ENCODE results near the gene HNF4A. TPM values are rescaled to one million over a fixed set of nuclear protein-coding genes. Genes with fewer than 3 reads are reported as not detected.
A peak's percentile ranks its signal among the peaks of the same experiment; 100 is the strongest.

HNF4A gene
- total RNA-seq, 1 experiment from 2014 or later, result not detected

GRCh38 chr20:44392088-44392775 is 36.7 kb downstream of the HNF4A start:
- DNase-seq (ENCODE audit: low read depth), result no peak

GRCh38 chr20:44392776-44393607 is 37.5 kb downstream of the HNF4A start:
- DNase-seq (ENCODE audit: low read depth), result no peak

- DNase-seq (ENCODE audit: low read depth), result no peak
These were observed 38.3 kb downstream of the HNF4A start for GRCh38 chr20:44393608-44394451.

- no peak for DNase-seq (ENCODE audit: low read depth)
These were observed 38.9 kb downstream of the HNF4A start for GRCh38 chr20:44394452-44394701.

GRCh38 chr20:44394702-44395460 is 39.4 kb downstream of the HNF4A start:
- DNase-seq (ENCODE audit: low read depth), result no peak

GRCh38 chr20:44395461-44396340 is 40.2 kb downstream of the HNF4A start:
- no peak for DNase-seq (ENCODE audit: low read depth)

GRCh38 chr20:44396369-44397130 is 41.1 kb downstream of the HNF4A start:
- no peak for DNase-seq (ENCODE audit: low read depth)

- peak; percentile 58 for DNase-seq (ENCODE audit: low read depth)
These were observed 42.8 kb downstream of the HNF4A start for GRCh38 chr20:44398335-44398734.

GRCh38 chr20:44399446-44399845 is 43.9 kb downstream of the HNF4A start:
- DNase-seq (ENCODE audit: low read depth), result no peak

GRCh38 chr20:44400671-44400969 is 45.1 kb downstream of the HNF4A start:
- DNase-seq (ENCODE audit: low read depth), result no peak

GRCh38 chr20:44400970-44401769 is 45.7 kb downstream of the HNF4A start:
- DNase-seq (ENCODE audit: low read depth), result no peak

- DNase-seq (ENCODE audit: low read depth), result no peak
These were observed 46.4 kb downstream of the HNF4A start for GRCh38 chr20:44401770-44402390.

- no peak for DNase-seq (ENCODE audit: low read depth)
These were observed 47.1 kb downstream of the HNF4A start for GRCh38 chr20:44402391-44403193.

GRCh38 chr20:44403194-44404112 is 48.0 kb downstream of the HNF4A start:
- no peak for DNase-seq (ENCODE audit: low read depth)

GRCh38 chr20:44404204-44405181 is 49.0 kb downstream of the HNF4A start:
- no peak for DNase-seq (ENCODE audit: low read depth)

- no peak for DNase-seq (ENCODE audit: low read depth)
These were observed 49.8 kb downstream of the HNF4A start for GRCh38 chr20:44405257-44405656.
